ENCODE measurements around the gene SIRT4.
"Not testable (repeated sequence)": the region's sequence is repeated elsewhere in the genome, so short reads cannot be mapped to it uniquely, and the experiment has no call there.

The SIRT4 gene

DNA sequence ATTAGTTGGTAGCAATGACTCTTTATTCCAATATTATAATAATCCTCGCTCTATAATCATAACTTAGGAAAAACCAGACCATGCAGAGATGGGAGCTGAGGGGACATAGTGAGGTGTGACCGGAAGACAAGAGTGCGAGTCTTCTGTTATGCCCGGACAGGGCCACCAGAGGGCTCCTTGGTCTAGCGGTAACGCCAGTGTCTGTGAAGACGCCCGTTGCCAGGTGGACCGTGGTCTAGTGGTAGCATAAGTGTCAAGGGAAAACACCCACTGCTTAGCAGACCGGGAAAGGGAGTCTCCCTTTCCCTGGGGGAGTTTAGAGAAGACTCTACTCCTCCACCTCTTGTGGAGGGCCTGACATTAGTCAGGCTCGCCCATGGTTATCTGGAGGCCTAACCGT lies 33.3 kb downstream of the SIRT4 start:
- not testable (repeated sequence) for DNase-seq (ENCODE audit: low read depth in 2 of 2)

DNA sequence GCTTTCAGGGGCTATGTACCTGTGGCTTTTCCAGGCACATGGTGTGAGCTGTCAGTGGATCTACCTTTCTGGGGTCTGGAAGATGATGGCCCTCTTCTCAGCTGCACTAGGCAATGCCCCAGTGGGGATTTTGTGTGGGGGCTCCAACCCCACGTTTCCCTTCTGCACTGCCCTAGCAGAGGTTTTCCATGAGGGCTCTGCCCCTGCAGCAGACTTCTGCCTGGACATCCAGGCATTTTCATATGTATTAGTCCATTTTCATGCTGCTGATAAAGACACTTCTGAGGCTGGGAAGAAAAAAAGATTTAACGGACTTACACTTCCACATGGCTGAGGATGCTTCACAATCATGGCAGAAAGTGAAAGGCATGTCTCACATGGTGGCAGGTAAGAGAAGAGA lies 34.3 kb downstream of the SIRT4 start:
- not testable (repeated sequence) for DNase-seq (ENCODE audit: low read depth in 2 of 2)

DNA sequence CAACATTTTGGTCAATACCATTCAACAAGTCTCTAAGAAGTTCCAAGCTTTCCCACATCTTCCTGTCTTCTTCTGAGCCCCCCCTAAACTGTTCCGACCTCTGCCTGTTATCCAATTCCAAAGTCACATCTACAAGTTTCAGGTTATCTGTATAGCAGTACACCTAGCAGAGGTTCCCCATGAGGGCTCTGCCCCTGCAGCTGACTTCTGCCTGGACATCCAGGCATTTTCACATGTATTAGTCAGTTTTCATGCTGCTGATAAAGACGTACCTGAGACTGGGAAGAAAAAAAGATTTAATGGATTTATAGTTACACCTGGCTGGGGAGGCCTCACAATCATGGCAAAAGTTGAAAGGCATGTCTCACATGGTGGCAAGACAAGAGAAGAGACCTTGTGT lies 35.6 kb downstream of the SIRT4 start:
- DNase-seq (ENCODE audit: low read depth in 2 of 2): no peak

- no peak for DNase-seq (ENCODE audit: low read depth in 2 of 2)
Measured at GRCh38 chr12:120339256-120339655, 37.1 kb downstream of the SIRT4 start.

DNA sequence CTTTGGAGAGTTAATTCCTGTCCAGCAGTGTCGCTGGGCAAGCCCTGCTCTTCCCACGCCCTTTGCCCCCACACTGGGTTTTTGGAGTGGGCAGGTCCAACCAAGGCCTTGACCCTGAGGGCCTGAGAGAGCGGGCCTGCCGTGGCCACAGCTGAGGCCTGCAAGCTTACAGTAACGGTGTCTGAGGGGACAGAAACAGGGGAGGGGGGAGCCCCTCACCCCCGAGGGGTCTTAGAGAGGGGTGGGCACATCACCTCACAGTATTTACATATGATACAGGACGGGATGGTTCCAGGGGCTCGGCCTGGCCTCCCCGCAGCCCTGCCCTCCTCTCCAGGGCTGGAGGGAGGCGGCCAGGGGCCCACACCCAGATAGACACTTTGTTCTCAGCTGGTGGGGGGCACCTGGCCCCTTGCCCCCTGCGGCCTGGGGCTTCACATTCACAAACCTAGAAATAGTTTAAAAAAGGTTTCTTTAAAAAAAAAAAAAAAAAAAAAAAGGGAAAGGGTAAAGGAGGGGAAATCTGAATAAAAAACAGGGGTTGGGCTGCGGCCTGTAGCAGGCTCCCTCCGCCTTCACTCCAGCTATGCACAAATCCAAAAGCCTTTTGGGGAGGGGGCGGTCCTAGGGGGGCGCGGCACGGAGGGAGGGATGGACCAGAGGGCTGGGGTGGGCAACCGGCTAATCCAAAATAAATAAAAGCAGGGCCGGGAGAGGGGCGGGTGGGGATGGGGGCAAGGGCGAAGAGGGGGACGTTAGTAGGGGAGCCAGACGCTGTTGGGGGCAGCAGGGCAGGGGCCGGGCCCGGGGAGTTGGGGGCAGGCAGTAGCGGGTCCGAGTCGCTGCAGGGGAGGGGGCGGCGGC lies 40.3 kb downstream of the SIRT4 start:
- DNase-seq (ENCODE audit: low read depth in 2 of 2): no peak

DNA sequence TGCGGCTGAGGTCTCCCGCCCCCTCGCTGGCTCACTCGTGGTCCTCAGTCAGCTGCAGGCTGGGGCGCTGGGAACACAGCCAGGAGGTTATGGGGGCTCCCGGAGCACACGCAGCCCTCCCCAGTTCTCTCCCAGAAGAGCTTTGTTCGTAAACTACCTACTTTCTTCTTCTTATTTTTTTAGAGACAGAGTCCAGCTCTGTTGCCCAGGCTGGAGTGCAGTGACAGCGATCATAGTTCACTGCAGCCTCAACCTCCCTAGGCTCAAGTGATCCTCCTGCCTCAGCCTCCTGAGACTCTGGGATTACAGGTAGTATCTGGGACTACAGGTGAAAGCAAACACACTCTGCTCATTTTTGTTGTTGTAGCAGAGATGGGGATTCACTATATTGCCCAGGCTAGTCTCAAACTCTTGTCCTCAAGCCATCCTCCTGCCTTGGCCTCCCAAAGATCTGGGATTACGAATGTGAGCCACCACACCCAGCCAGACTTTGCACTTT lies 41.0 kb downstream of the SIRT4 start:
- no peak for DNase-seq (ENCODE audit: low read depth in 2 of 2)

GRCh38 chr12:120343692-120344091 lies 41.6 kb downstream of the SIRT4 start:
- DNase-seq (ENCODE audit: low read depth in 2 of 2): no peak

GRCh38 chr12:120346031-120346430 lies 43.9 kb downstream of the SIRT4 start:
- no peak for DNase-seq (ENCODE audit: low read depth in 2 of 2)

DNA sequence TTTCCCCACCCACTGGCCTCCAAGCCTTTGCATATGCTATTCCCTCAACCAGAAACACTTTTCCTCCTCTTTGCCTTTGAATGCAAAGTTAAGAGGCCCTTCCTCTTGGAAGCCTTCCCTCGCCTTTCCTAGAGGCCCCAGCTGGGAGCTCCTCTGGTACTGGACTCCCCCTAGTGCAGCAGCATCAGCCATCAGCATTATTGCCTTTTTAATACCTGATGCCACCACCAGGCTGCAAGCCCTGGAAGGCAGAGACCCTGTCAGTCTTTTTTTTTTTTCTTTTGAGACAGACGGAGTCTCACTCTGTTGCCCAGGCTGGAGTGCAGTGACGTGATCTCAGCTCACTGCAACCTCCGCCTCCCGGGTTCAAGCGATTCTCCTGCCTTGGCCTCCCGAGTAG lies 44.6 kb downstream of the SIRT4 start:
- DNase-seq (ENCODE audit: low read depth in 2 of 2): no peak

DNA sequence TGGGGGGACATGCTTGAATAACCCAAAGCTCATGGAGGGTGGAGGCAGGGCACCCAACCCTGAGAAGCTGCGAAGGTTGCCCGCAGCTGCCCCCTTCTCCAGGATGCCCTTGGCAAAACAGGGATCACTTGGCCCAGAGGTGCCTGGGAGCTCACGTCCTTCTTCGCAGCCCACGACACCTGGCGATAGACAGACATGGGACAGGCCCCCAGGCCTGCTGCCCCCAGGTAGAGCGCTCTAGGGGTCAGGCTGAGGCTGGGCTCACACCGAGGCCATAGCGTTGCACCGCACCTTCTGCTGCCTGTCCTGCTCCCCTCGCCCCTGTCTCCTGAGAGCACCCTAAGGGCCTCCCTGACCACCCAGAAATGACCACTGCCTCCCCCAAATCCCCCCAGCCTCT lies 45.6 kb downstream of the SIRT4 start:
- DNase-seq (ENCODE audit: low read depth in 2 of 2): no peak

DNA sequence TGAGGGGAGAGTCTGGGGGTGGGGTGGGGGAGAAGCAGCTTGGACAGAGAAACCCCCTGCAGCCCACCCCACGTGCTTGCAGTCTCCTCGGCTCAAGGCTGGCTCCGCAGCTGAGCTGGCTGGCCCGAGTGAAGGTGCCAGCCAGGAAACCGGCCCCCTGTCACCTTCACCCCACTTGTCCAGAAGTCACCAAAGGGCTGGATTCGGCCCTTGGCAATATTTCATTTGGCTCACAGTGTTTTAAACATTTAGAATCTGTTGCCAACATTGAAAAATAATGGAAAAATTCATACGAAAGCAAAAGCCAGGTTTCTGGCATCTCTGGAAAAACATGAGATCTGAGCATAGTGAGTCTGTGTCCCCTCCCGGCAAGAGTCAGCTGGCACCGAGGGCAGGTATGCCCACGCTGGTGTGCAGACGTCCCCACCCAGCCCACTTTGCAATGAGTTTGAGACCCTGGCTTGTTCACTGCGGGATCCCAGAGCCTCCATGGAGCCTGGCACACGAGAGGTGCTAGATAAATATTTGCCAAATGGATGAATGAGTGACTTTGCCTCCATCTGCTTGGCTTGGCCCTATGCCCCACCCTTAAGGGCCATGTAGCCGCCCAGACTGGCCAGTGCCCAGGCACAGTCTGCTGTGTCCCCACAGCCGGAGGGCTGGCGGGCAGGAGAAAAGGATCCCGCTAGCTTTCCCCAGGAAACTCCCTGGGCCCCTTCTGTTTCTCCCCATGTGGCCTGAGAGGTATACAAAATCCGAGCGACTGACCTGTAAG lies 48.6 kb downstream of the SIRT4 start:
- no peak for DNase-seq (ENCODE audit: low read depth in 2 of 2)

DNA sequence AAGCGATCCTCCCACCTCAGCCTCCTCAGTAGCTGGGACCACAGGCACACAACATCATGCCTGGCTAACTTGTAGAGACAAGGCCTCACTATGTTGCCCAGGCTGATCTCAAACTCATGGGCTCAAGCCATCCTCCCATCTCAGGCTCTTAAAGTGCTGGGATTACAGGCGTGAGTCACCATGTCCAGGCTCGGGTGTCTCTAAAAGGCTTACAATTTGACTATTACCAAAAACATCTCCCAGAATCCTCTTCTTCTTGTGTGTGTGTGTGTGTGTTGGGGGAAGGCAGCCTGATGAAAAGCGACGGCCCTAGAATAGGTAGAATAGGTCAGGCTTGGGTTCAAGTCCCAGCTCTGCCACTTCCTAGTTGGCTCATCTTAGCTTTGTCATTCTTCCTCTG lies 50.0 kb downstream of the SIRT4 start:
- DNase-seq (ENCODE audit: low read depth in 2 of 2): no peak

GRCh38 chr12:120353136-120353535 lies 51.0 kb downstream of the SIRT4 start:
- DNase-seq (ENCODE audit: low read depth in 2 of 2): no peak

DNA sequence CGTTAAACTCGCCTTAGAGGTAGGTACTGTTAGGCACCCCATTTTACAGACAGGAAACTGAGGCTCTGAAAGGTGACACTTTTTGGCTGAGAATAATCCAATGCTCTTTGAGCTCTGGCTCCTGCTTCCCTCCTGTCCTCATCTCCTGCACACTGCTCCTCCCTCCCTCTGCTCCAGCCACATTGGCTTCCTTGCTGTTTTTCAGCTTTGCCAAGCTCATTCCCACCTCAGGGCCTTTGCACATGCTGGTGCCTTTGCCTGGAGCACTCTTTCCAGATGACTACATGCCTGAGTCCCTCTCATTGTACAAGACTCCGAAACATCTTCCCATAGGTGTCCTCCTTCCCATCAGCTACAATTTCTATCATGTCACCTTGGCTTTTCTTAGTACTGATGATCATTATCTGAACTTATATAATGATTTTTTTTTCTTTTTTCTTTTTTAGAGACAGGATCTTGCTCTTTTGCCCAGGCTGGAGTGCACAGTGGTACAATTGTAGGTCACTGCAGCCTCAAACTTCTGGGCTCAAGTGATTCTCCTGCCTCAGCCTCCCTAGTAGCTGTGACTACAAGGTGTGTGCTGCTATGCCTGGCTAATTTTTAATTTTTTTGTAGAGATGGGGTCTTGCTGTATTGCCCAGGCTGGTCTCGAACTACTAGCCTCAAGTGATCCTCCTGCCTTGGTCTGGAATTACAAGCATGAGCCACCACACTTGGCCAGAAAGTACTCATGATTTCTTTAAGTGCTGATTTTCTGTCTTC lies 51.6 kb downstream of the SIRT4 start:
- DNase-seq (ENCODE audit: low read depth in 2 of 2): no peak

- peak; percentile 54 to 67 for DNase-seq (ENCODE audit: low read depth in 2 of 2)
Measured at GRCh38 chr12:120356567-120357030, 54.5 kb downstream of the SIRT4 start.

DNA sequence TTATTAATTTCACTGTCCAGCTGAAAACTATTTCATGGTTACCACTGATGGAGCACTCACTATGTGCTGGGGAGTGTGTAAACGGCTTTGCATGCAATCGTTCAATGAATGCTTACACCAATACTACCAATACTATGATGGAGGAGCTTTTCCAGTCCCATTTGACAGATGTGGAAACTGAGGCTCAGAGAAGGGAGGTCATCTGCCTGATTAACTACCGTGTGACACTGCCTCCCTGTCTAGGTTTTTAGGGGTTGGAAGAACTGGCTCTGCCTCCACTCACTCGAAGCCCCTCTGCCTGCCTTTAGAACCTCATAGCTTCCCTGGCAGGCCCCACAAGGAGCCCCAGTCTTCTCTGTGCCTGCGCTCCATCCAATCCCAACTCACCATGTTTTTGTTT lies 55.0 kb downstream of the SIRT4 start:
- no peak for DNase-seq (ENCODE audit: low read depth in 2 of 2)

GRCh38 chr12:120358412-120359100 lies 56.4 kb downstream of the SIRT4 start:
- no peak for DNase-seq (ENCODE audit: low read depth in 2 of 2)

DNA sequence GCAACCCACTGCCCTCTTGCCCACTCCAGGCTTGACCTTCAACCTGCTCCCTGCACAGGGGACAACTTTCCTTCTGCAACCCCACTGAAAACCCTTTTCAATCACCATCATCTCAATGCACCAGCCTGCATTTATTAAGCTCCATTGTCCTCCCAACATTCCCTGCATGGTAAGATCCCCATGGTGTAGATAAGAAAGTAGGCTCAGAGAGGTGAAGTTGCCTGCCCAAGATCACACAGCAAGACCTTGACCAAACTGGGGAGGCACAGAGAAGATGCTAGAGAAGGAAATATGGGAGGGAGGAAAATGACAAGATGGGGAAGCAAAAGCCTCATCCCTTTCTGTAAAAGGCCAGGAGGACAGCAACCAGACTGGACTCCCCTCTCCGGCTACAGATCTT lies 57.0 kb downstream of the SIRT4 start:
- DNase-seq (ENCODE audit: low read depth in 2 of 2): no peak

DNA sequence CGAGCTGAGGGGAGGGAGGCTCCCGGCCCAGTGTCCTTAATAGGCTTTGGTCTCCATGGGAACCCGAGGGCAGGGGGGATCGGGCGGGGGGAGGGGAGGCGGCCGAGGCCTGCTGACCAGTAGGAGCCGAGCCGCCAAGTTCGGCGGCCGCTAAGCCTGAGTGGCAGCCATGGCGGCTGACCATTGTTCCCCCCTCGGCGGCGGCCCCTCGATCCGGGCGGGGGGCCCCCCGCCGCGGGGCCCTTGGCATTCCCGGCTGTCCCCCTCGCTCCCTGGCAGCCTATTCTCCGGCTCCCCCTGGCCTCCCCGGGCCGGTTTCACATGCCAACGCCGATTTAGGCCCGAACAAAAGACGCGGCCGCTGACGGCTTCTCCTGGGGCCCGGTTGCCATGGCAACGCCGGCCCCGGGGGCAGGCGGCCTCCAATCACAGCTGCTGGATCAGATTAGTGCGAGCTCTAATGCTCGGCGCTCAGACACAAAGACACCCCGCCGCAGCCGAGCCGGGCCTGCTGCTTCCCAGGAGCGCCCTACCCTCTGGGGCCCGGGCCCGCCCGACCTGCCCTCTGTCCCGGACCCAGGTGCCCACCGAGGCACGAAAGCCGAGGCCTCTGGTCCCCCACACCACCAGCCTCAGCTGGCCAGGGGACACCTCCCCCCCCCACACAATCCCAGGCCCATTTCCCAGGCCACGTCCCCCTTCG lies 59.5 kb downstream of the SIRT4 start:
- no peak for DNase-seq (ENCODE audit: low read depth in 2 of 2)

Measured in stimulated activated CD8-positive, alpha-beta memory T cell treated with anti-CD3 and anti-CD28 coated beads, Interleukin-15, amount 100 ng/mL, for 4 hours (primary cell).